ENCODE data around the gene NRP2. TPM values are rescaled to one million over a fixed set of nuclear protein-coding genes. Genes with fewer than 3 reads are reported as not detected.

NRP2 gene
- total RNA-seq, 1 experiment from 2014 or later = 18.3 TPM

- H3K79me2 ChIP-seq (ENCODE audit: low read length) = no peaks in the 10 kb centered on the region
- H3K9me3 ChIP-seq (ENCODE audit: low read length) = no peaks in the 10 kb centered on the region
- TF ChIP-seq CTCF (conservative IDR thresholded peaks at IDR 0.05; ENCODE audit: low read depth, low read length) (no peak), EZH2phosphoT487 (IDR thresholded peaks at IDR 0.05; ENCODE audit: borderline replicate concordance, low read length) (no peak), EZH2 (IDR thresholded peaks at IDR 0.05; ENCODE audit: low read length, unreplicated experiment) (no peak)
- intact Hi-C loops (cut with micrococcal nuclease) = no loop called here
- no peaks in the 10 kb centered on the region for H4K20me1 ChIP-seq (ENCODE audit: low read length)
- no peak for DNase-seq
- ATAC-seq = no peak
- no peak overlapping the region for H3K27ac ChIP-seq (ENCODE audit: low read length)
- no peaks in the 10 kb centered on the region for H3K36me3 ChIP-seq (ENCODE audit: low read depth, low read length)
- H3K27me3 ChIP-seq (ENCODE audit: low read length) = peaks cover 47% of the 10 kb centered on the region
- H2AFZ ChIP-seq (ENCODE audit: low read length) = no peak overlapping the region
- no TSS peak for BruUV-seq (replicated peaks)
- no peaks in the 10 kb centered on the region for H3F3A ChIP-seq (ENCODE audit: low read length, unreplicated experiment)
- H3K4me2 ChIP-seq (ENCODE audit: low read length) = no peak overlapping the region
- ChIA-PET POLR2A (ENCODE audit: unreplicated experiment) (no interaction called here), CTCF (no interaction called here)
- no peaks in the 10 kb centered on the region for H3K4me1 ChIP-seq (ENCODE audit: insufficient read depth, low read length)
- H3K9me2 ChIP-seq (replicated peaks; ENCODE audit: low read length) = no peaks in the 10 kb centered on the region
- H3K4me3 ChIP-seq (ENCODE audit: low read length) = no peak overlapping the region
- H3K9ac ChIP-seq (ENCODE audit: low read length) = no peak overlapping the region
These were observed 152.5 kb downstream of the NRP2 start for GRCh38 chr2:205834796-205835195.

DNA sequence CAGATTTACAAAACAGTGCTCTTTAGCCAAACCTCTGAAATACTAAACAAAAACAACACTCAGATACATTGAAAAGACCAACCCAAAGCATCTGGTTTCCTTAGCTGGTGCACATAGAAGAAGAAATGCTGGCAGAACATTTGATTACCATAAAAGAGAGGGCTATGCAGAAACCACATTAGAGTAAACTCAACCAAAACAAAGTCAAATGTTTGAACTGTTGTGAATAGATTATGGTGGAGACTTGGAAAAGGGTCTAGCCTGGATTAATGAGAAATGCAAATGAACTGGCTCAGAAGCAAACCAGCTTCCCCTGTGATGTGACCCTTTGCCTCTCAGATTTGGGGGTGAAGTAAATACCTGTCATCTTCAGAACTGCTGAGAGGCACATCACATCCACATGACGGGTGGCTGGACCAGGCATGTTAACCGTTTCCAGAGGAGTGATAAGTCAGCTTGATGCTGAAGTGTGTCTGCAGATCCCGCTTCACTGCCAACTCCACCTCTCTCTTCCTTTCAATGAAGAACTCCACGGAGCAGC is 153.0 kb downstream of the NRP2 start:
- Histone ChIP-seq H2AFZ (ENCODE audit: low read length) (no peak overlapping the region), H3K9ac (ENCODE audit: low read length) (no peak overlapping the region), H3K9me2 (replicated peaks; ENCODE audit: low read length) (no peaks in the 10 kb centered on the region), H3K36me3 (ENCODE audit: low read depth, low read length) (no peaks in the 10 kb centered on the region), H4K20me1 (ENCODE audit: low read length) (no peaks in the 10 kb centered on the region), H3K4me2 (ENCODE audit: low read length) (no peak overlapping the region), H3F3A (ENCODE audit: low read length, unreplicated experiment) (no peaks in the 10 kb centered on the region), H3K27me3 (ENCODE audit: low read length) (peaks cover 52% of the 10 kb centered on the region), H3K4me1 (ENCODE audit: insufficient read depth, low read length) (no peaks in the 10 kb centered on the region), H3K4me3 (ENCODE audit: low read length) (no peak overlapping the region), H3K27ac (ENCODE audit: low read length) (no peak overlapping the region), H3K79me2 (ENCODE audit: low read length) (no peaks in the 10 kb centered on the region), H3K9me3 (ENCODE audit: low read length) (no peaks in the 10 kb centered on the region)
- TF ChIP-seq EZH2 (IDR thresholded peaks at IDR 0.05; ENCODE audit: low read length, unreplicated experiment) (no peak), EZH2phosphoT487 (IDR thresholded peaks at IDR 0.05; ENCODE audit: borderline replicate concordance, low read length) (no peak)
- DNase-seq (no peak), ATAC-seq (no peak)
- BruUV-seq (replicated peaks) = no TSS peak
- ChIA-PET CTCF (no interaction called here), POLR2A (ENCODE audit: unreplicated experiment) (no interaction called here)
- intact Hi-C loops (cut with micrococcal nuclease) = no loop called here

- no peaks in the 10 kb centered on the region for H3K36me3 ChIP-seq (ENCODE audit: low read depth, low read length)
- no peaks in the 10 kb centered on the region for H3K9me3 ChIP-seq (ENCODE audit: low read length)
- H3K79me2 ChIP-seq (ENCODE audit: low read length) = no peaks in the 10 kb centered on the region
- ChIA-PET POLR2A (ENCODE audit: unreplicated experiment) (no interaction called here), CTCF (no interaction called here)
- no peak overlapping the region for H2AFZ ChIP-seq (ENCODE audit: low read length)
- peaks cover 58% of the 10 kb centered on the region for H3K27me3 ChIP-seq (ENCODE audit: low read length)
- no peak overlapping the region for H3K4me3 ChIP-seq (ENCODE audit: low read length)
- intact Hi-C loops (cut with micrococcal nuclease) = no loop called here
- no peak for DNase-seq
- no peak overlapping the region for H3K4me2 ChIP-seq (ENCODE audit: low read length)
- BruUV-seq (replicated peaks) = no TSS peak
- no peak for TF ChIP-seq CTCF (conservative IDR thresholded peaks at IDR 0.05; ENCODE audit: low read depth, low read length)
- no peak for TF ChIP-seq EZH2 (IDR thresholded peaks at IDR 0.05; ENCODE audit: low read length, unreplicated experiment)
- TF ChIP-seq EZH2phosphoT487 (IDR thresholded peaks at IDR 0.05; ENCODE audit: borderline replicate concordance, low read length) = no peak
- no peaks in the 10 kb centered on the region for H4K20me1 ChIP-seq (ENCODE audit: low read length)
- no peaks in the 10 kb centered on the region for H3K4me1 ChIP-seq (ENCODE audit: insufficient read depth, low read length)
- H3K9me2 ChIP-seq (replicated peaks; ENCODE audit: low read length) = no peaks in the 10 kb centered on the region
- H3K9ac ChIP-seq (ENCODE audit: low read length) = no peak overlapping the region
- H3K27ac ChIP-seq (ENCODE audit: low read length) = no peak overlapping the region
- no peak for ATAC-seq
- H3F3A ChIP-seq (ENCODE audit: low read length, unreplicated experiment) = no peaks in the 10 kb centered on the region
These were observed 153.6 kb downstream of the NRP2 start for GRCh38 chr2:205835923-205836322.
